Left ventricle myocardium superior (tissue), 1 donor: Measurements from ENCODE around the gene OR2L8. TPM values are rescaled to one million over a fixed set of nuclear protein-coding genes. Genes with fewer than 3 reads are reported as not detected.

ENCODE experiments used
- ATAC-seq: fragments of 200-7000 bp; cut with Tn5 transposase; one replicate; pipeline ENCODE4 v1.9.1; 2020; ENCODE audit warnings: mild to moderate bottlenecking, moderate library complexity
- DNase-seq: peaks from one replicate; pipeline ENCODE4 v3.0.0-alpha.2; 2020
- intact Hi-C: fragments of 100-400 bp; cut with micrococcal nuclease; formaldehyde crosslinking; loops from one replicate; pipeline ENCODE4 v1.11.0; 2022
- total RNA-seq: library from RNA; stranded (reverse); fragmentation: NEBNext Ultra II Directional; extraction: Animal tissue kit (Norgen Biotek cat#: 25700); gene quantifications from one replicate; pipeline ENCODE4 v1.2.1, GENCODE V29; 2021
- donor health status: DM: no; HTN: yes; CAD: no; lungs with severe emphysema.

Gene OR2L8
- total RNA-seq, 1 donor from 2014 or later, result not detected

DNA sequence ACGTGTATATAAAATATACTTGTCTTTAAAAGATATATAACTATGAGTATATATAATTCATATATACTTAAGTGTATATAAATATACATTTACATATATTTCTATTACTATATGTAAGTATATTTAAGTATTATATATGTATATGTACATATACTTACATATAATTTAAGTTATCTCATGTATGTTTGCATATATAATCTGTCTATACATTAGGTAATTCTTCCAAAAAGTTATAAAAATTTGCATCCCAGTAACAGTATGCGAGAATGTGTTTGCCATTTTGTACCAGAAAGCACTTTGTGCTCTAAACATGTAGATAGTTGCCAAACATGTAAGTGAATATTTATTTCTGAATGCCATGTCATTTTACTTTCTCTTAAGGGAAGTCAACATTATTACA lies 16.3 kb downstream of the OR2L8 start, which contains the start of gene OR2AK2:
Gene OR2AK2 (plus strand): TSS at position 301 of the 400 bp plus-strand sequence. CDS start 144 bp downstream, outside the sequence.
- intact Hi-C loops, result no loop called here
- DNase-seq (no peak), ATAC-seq (no peak)

DNA sequence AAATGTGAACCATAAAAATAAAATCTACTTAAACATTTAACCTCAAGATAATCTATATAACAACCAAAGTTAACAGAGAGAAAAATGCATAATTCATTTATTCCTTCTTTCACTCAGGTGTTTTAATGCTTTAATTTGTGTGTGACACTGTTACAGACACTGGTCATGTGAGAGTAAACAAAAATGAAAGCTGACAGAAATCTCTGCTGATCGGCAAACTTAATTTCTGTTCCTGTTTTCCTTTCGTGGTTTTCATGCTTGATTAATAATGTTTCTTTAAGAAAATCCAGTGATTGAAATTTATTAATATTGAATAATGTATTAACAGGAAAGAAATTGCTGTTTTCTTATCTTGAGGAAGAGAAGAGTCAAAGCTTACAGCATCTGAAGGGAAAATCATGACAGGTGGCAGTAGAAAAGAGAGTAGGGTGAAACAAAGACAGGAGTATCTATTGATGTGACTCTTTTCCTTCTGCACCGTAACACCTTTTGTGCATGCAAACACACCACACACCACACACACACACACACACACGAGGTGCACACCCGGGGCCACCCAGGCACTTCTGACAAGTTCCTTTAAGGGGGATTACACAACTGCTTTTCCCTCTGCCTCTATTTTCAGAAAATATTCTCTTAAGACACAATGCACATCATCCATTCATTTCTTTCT lies 18.0 kb downstream of the OR2L8 start:
- DNase-seq (no peak), ATAC-seq (no peak)
- intact Hi-C loops, result no loop called here

DNA sequence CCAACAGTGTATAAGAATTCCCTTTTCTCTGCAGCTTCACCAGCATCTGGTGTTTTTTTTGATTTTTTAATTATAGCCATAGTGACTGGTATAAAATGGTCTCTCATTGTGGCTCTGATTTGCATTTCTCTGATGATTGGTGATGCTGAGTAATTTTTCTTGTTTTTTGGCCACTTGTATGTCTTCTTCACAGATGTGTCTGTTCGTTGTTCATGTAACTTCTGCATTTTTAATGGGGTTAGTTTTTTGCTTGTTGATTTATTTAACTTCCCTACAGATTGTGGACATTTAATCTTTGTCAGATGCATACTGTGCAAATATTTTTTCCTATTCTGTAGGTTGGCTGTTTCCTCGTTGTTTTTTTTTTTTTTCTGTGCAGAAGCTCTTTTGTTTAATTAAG lies 44.3 kb downstream of the OR2L8 start:
- intact Hi-C loops, result no loop called here
- ATAC-seq (no peak), DNase-seq (no peak)

DNA sequence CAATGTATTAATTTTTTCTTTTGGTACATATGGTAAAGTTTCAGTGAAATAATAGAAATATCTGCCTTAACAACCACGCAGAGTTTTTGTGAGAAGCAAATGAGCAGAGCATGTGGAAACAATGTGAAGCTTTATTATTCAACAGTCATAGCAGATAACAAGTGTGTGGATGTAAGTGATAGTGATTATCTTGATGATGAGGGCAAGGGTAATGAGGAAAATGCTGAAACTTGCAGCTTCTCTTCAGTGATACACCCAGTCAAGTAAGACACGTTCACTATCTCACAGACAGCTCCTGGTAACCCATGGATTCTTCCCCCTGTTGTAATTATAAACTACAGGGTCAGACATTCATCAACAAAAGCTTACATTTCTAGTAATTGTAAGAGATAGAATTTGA lies 50.2 kb downstream of the OR2L8 start:
- intact Hi-C loops, result no loop called here
- ATAC-seq (no peak), DNase-seq (no peak)

Other genes with a start within 250 kb of the OR2L8 start
- not detected for gene OR6F1, start 232.2 kb upstream of the OR2L8 start, total RNA-seq
- gene OR14K1, start 210.2 kb upstream of the OR2L8 start, total RNA-seq, result not detected
- not detected for gene OR14A2, start 200.7 kb upstream of the OR2L8 start, total RNA-seq
- not detected for gene OR1C1, start 188.3 kb upstream of the OR2L8 start, total RNA-seq
- gene OR14A16, start 124.7 kb upstream of the OR2L8 start, total RNA-seq, result not detected
- gene OR11L1, start 107.0 kb upstream of the OR2L8 start, total RNA-seq, result not detected
- gene TRIM58, start 91.7 kb upstream of the OR2L8 start, total RNA-seq, result 0.07 TPM
- gene OR2W3, start 53.3 kb upstream of the OR2L8 start, total RNA-seq, result not detected
- gene OR2T8, start 28.6 kb upstream of the OR2L8 start, total RNA-seq, result not detected
- gene OR2AJ1, start 24.0 kb upstream of the OR2L8 start, total RNA-seq, result not detected
- not detected for gene OR2AK2, start 16.4 kb downstream of the OR2L8 start, total RNA-seq
- gene OR2L5, start 64.8 kb downstream of the OR2L8 start, total RNA-seq, result not detected
- gene OR2L2, start 81.2 kb downstream of the OR2L8 start, total RNA-seq, result 0.05 TPM
- not detected for gene OR2L3, start 98.0 kb downstream of the OR2L8 start, total RNA-seq
- not detected for gene OR2L13, start 146.3 kb downstream of the OR2L8 start, total RNA-seq
- not detected for gene OR2M5, start 196.3 kb downstream of the OR2L8 start, total RNA-seq
- gene OR2M2, start 226.0 kb downstream of the OR2L8 start, total RNA-seq, result not detected
- not detected for gene OR2M3, start 248.4 kb downstream of the OR2L8 start, total RNA-seq